HG02678 (cell line): ENCODE measurements around the gene ATG10.
"Not testable (repeated sequence)": the region's sequence is repeated elsewhere in the genome, so short reads cannot be mapped to it uniquely, and the experiment has no call there.

Experiments used
- ATAC-seq: cut with Tn5 transposase; IDR thresholded peaks from one replicate; pipeline ENCODE4 v1.9.1; 2021; ENCODE audit warnings: mild to moderate bottlenecking, moderate library complexity; ENCODE audit not compliant: unreplicated experiment

The ATG10 gene

GRCh38 chr5:81971712-81972491 lies at the start of gene ATG10:
TSS of gene ATG10 (plus strand) at chr5:81972023. CDS start at chr5:81987571, 15,548 bp downstream.
- ATAC-seq, result peak; percentile 96

GRCh38 chr5:81922854-81923279 lies 49.0 kb upstream of the ATG10 start:
- ATAC-seq, result no peak

GRCh38 chr5:81924442-81924841 lies 47.4 kb upstream of the ATG10 start:
- no peak for ATAC-seq

- no peak for ATAC-seq
Measured at GRCh38 chr5:81925009-81925408, 46.8 kb upstream of the ATG10 start.

- ATAC-seq, result no peak
Measured at GRCh38 chr5:81925981-81926380, 45.8 kb upstream of the ATG10 start.

- no peak for ATAC-seq
Measured at GRCh38 chr5:81936066-81936465, 35.8 kb upstream of the ATG10 start.

GRCh38 chr5:81936750-81937149 lies 35.1 kb upstream of the ATG10 start:
- ATAC-seq, result no peak

- no peak for ATAC-seq
Measured at GRCh38 chr5:81942746-81943145, 29.1 kb upstream of the ATG10 start.

GRCh38 chr5:81948349-81948748 lies 23.5 kb upstream of the ATG10 start:
- ATAC-seq, result no peak

GRCh38 chr5:81949462-81949861 lies 22.4 kb upstream of the ATG10 start:
- no peak for ATAC-seq

- ATAC-seq, result no peak
Measured at GRCh38 chr5:81950996-81951395, 20.8 kb upstream of the ATG10 start.

- ATAC-seq, result not testable (repeated sequence)
Measured at GRCh38 chr5:81954796-81955195, 17.0 kb upstream of the ATG10 start.

- not testable (repeated sequence) for ATAC-seq
Measured at GRCh38 chr5:81958129-81958528, 13.7 kb upstream of the ATG10 start.

GRCh38 chr5:81961651-81962440 lies 10.0 kb upstream of the ATG10 start:
- no peak for ATAC-seq

- no peak for ATAC-seq
Measured at GRCh38 chr5:81963544-81963943, 8.3 kb upstream of the ATG10 start.

- ATAC-seq, result no peak
Measured at GRCh38 chr5:81965524-81965923, 6.3 kb upstream of the ATG10 start.

- no peak for ATAC-seq
Measured at GRCh38 chr5:81969226-81969625, 2.6 kb upstream of the ATG10 start.

- ATAC-seq, result no peak
Measured at GRCh38 chr5:81969912-81970311, 1.9 kb upstream of the ATG10 start.

GRCh38 chr5:81971111-81971711 lies 612 bp upstream of the ATG10 start:
- no peak for ATAC-seq

GRCh38 chr5:81972492-81972783 lies 615 bp downstream of the ATG10 start:
- ATAC-seq, result peak; percentile 38

- ATAC-seq, result no peak
Measured at GRCh38 chr5:81980160-81980559, 8.3 kb downstream of the ATG10 start.
